NCI-H460 (cell line): ENCODE results near the gene FLRT1. TPM values are rescaled to one million over a fixed set of nuclear protein-coding genes. Genes with fewer than 3 reads are reported as not detected.

Experiments used
- DNase-seq: peaks from one replicate; pipeline ENCODE4 v3.0.0-alpha.2; 2016; ENCODE audit warnings: low read depth; ENCODE audit errors: extremely low read depth
- total RNA-seq: library from RNA; depleted of rRNA; stranded (reverse); fragments of >200 nt; shearing (Covaris generic); gene quantifications from 2 replicates; pipeline ENCODE4 v1.2.3, GENCODE V29; 2014

The FLRT1 gene
- total RNA-seq, 1 experiment from 2014 or later = 3.0 TPM

DNA sequence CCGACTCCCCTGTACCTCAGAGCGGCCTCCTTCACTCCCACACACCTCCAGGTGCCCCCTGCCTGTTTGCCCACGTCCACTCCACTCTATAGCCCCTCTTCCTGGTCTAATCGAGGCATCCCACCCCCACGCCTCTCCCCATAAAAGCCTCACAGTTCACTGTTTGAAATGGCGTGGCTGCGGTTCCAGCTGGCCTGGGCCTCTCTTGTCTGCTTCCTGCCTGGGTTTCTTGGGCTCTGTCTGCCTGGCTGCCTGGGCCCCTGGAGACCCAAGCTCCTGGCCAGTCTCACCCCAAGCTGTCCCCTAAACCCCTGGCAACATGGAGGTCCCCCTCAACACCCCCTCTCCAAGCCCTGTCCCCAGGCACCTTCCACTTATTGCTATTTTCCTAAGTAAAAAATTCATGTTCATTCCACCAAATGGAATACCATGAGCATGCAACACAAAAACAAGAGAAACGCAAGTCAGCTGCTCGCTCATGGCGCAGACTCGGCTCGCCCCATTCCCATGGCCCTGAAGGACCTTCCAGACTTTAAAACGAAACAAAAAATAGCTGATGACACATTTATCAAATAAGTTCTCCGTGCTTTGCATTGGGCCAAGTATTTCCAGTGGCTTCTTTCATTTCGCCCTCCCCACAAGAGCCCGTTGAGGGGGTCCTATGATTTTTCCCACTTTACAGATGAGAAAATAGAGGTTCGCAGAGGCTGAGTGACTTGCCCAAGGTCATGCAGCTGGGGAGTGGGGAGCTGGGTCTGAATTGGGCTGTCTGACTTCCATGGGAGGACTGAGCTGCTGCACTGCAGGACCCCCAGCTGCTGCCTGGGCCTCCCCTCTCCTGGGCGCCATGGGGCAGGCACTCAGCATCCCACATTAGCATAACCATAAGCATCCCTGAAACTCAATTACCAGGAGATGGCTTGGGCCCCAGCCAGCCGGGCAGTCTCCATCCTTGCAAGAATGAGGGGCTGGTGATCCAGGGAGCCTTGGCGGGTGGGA, 11.7 kb upstream of the FLRT1 start:
- DNase-seq = no peak

DNA sequence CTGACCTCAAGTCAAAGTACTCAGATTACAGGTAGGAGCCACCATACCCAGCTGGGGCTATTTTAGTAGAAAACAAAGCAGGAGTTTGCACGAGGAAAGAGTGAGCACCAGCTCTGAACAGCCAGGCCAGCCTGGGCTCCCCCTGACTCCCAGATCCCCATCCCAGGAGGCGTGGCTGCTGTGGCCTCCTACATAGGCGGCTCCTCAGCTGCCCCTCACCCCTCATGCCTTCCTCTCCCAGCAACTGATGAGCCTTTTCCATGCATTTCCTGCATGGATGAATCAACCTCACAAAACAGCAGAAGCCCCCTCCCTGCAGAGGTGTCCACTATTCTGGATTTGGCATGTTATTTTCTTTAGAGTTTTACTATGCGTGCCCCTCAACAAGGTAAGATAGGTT, 10.5 kb upstream of the FLRT1 start:
- DNase-seq = no peak

DNA sequence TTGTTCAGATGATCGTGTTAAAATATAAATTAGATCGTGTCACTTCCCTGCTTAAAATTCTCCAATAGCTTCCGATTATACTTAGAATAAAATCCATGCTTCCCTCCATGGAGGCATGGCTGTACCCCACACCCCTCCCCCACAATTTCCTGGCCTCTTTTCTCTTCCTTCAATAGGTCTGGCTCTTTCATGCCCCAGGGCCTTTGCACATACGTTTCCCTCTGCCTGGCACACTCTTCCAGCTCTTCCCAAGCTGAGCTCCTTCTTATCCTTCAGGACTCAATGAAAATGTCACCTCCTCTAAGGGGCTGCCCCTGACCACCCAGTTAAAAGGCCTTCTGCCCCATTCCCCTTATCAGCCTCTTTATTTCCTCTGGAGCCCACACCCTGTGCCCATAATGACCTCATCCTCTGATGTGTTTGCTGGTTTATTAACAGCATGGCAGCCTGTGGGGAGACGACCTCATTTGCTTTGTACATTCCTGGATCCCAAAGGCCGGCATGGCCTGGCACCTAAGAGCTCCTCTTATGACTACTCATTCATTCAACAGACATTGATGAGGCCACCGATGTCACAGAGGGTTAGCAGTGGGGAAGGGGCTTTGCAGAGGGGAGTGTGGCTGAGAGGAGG, 9.0 kb upstream of the FLRT1 start:
- DNase-seq = no peak

DNA sequence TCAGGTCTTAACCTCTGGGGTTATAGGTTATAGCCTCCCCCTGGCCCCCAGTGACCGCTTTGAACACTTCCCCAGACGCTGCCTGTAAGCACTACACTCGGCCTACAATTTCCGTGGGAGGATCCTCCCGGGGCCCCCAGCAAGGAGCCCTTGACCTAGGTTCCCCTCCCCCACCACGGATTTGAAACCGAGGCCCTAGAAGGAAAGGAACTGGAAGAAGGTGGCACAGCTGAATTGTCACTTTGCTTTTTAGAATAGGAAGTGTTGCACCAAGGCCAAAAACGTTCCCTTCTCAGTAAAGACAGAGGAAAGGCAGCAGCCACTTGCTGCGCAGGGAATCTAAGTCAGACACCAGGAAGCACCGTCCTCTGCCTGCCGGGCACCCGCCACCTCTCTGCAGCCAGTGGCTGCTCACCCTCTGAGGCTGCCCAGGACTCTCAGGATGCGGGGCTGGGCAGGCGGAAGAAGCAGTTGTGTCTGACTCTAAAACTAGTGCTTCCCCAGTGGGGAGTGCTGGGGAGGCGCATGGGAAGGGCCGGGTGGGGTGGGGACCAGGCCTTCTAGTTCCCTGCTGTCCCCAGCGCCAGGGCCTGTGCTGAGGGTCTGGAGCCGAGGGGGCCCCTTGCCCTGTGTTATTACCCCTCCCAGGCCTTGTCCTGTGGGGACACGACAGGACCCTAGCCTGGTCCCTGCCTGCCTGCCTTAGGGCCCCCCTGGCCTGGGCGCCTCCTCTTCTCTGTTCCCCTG, 7.9 kb upstream of the FLRT1 start:
- no peak for DNase-seq

DNA sequence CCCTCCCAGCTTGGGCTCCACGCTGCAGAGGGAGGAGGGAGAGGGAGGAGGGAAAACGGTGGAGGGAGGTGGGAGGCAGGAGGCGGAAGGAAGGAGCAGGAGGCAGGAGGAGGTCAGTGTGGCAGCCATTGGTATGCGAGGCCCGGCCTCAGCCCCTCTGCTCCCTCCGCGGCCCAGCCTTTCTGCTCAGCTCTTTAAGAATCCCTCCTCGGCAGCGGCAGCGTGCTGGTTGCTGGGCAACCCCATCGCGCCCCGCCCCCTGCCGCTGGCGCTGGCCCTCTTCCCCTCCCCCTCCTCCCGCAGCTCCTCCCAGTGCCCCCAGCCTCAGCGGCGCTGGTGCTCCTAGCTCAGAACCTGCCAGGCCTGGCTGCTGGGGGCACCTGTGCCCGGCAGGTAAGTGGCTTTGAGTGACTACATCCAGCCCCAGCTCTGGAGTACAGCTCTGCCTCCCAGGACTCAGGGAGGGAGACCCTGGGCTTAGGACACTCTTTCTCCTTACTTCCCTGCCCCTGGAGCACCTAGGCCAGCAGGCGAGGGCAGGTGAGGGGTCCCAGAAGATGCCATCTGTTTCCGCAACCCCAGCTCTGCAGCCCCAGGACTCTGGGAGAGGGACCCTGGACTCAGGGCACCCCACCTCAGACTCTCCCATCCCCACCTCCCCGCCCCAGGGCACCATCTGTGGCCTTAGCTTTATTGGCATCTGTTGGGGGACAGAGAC, 7.2 kb upstream of the FLRT1 start:
- DNase-seq = no peak

DNA sequence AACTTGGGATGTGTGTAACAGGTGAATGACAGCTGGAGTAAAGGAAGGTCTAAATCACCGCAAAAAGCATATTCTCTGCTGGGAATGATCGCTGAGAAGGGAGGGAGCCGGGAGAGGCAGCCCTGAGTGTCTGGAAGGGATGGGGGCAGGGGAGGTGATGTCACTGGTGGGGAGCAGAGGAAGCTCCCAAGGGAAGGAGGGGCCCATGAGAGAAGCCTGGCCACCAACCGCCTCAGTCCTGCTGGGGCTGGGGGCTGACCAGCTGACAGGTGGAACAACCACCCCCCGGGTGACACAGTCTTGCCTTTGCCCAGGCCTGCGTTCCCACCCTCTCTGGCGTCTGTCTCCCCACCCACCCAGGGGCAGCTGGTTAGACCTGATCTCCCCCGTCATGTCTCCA, 6.0 kb upstream of the FLRT1 start:
- no peak for DNase-seq

DNA sequence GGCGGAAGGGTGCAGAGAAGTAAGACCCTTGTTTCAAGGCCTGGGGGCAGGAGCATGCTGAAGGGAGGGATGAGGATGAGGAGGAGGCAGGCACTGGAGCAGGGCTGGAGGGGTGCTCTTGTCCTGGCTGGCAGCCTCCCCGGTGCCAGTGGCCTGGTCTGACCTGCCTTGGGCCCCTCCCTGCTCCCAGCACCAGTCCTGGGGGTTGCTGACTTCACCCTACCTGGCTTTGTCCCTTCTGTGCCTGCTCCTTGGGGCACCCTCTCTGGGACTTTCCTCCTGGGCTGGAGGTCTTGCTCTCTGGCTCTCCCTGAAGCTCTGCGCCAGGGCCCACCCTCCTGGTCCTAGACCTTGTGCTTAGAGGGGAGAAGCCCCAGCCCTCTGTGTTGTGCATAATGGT, 4.7 kb upstream of the FLRT1 start:
- DNase-seq = no peak

DNA sequence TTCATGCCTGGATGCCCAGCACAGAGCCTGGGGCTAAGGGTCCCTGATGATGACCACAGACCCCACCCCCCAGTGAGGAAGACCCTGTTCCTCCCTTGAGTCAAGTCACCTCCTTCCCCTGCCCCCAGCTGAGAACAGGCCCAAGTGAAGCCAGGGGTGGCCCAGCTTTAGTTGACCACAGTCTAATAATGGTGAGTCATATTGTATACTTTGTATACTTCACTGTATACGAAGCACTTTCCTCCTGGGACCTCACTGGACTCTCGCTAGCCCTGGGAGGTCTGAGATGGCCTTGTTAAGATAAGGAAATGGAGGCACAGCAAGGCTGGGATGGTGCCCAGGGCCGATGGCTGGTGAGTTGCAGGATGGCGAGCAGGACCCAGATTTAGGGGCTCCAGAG, 3.7 kb upstream of the FLRT1 start:
- no peak for DNase-seq

DNA sequence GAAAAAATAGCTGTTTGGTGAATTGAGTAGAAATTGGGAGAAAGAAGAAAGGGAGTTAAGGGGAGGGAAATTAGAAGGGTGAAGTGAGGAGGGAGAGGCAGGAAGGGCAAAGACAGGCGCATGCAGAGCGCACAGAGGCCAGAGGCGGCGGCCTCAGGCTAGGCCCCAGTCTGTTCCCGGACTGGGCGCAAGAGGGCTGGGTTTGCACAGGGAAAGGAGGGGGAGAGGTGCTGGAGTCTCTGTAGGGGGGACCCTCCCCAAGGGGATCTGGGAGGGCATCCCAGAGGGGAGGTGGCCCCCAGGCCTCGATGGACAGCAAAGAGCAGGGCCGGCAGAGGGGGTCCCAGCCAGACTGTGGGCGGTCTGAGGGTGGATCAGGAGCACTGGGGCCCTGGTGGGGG, 1.3 kb upstream of the FLRT1 start:
- no peak for DNase-seq

DNA sequence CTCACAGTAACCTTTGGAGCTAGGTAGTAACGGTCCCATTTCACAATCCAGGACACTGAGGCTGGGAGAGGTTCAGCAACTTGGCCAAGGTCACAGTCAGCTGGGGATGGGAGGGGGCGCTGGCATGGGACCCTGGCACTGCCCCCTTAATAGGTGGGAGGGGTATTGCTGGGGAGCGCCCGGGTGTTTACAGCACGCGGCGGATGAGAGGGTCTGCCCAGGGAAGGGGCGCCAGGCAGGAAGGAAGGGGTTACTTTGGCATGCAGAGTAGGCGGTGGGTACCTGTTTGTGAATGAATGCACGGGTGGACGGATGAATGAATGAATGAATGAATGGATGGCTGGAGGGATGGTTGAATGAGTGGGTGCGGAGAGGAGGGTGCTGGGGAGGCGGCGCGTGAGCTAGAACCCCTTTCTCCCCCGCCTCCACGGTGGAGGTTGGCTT, 628 bp upstream of the FLRT1 start:
- no peak for DNase-seq

DNA sequence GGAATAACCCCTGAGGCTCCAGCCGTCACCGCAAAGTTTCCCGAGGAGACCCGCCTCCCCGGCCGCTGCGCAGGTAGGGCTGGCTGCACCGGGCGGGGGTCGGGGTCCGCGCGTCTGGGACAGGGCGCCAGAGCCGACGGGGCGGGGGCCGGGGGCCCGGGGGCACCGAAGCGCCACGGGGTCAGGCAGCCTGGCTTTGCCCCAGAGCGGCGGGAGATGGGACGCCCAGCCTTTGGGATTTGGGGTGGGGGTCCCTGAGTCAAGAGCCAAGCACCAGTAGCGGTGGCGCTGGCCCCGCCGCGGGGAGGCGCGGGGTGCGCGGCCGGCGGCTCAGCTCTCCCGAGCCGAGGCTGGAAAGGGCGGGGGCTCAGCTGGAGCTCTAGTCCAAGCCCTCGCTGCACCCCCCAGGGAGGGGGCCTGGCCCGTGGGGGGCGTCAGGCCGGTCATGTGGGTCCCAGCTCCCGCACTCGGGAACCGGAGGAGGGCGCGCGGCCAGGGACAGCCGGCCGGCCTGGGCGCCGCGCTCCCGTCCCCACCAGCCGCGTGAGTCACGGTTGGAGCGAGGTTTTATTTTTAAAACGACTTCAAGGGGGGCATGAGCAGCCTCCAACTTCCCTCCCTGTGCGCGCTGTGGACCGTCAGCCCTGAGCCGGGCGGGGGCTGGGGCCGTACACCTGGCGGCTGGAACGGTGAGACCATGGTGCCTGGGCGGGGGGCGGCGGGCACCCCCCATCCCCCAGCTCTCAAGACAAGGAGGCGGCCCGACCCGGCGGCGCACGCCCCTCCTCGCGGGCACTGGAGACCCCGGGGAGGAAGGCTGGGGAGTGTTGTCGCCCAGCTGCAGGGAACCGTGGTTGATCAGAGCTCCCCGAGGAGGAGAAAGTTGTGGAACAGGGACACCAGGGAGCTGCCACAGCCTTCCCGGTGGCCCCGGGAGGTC, 626 bp downstream of the FLRT1 start:
- DNase-seq = no peak

DNA sequence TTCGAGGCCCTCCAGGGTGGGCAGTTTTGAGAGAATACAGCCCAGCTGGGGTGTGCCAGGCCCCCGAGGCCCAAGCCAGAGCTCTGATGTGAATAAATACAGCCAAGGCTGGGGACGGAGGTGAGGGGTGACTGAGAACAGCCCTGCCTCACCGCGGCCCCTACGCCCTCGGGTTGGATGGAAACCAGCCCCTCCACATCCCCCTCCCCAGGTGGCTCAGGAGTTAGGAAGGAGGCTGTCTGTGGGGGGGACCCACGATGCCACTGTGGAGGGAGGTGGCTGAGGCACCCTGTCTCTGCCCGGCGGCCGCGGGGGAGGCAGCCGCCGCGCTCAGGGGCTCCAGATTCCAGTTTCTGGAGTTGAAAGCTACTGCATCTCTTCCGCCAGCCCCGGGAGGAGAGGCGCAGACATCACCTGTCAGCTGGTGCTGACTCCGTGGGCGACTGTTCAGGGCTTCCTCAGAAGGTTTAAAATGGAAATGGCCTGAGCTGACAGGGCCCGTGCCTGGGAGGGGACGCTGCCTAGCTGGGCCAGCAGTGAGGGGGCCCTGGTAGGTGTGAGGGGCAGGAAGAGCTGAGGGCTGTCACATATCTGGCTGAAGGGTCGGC, 1.4 kb downstream of the FLRT1 start:
- no peak for DNase-seq

DNA sequence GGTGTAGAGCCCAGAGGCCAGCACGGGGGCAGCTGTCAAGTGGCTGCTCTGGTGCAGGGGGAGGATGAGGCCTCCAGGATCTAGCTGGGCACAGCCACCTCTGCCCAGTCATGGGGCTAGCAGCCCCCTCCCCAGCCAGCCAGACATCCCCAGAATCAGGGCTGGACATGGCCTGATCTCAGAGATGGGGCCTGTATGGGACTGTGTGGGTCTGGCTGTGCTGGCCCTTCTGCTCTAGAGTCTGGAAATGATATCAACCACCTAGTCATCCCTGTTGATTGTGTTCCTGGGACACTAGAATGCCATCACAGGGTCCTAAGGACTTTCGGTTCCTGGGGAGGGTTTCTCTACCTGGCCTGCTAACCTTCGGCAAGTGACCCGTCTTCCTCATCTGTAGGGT, 2.8 kb downstream of the FLRT1 start:
- no peak for DNase-seq

DNA sequence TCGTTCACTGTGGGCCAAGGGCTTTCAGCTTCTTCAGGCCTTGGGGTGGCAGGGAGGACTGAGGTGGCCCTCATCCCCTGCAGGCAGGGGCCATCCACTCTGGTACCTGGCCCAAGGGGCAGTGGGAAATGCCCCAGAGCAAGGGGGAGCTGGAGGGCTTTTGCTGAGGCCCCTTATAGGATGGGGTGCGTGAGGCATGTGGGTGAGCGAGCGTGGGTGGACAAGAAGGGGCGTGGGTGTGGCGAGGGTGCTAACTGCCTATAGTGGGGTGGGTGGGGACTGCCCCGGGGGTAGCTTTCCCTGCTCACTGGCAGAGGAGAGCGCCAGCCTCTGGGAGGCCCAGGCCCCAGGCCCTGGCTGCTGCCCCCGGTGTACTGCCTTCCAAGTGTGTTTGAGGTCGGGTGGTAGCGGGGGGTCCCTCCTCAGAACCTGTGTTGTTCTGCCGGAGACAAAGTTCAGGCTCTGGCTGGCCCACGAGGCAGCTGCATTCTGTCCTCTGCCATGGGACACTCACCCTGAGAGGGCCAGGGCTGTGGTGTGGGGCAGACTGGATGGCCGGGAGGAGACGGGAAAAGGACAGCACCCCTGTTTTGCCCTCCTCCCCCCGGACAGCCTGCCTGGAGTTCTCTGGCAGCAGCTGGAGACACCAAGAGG, 3.4 kb downstream of the FLRT1 start:
- no peak for DNase-seq

DNA sequence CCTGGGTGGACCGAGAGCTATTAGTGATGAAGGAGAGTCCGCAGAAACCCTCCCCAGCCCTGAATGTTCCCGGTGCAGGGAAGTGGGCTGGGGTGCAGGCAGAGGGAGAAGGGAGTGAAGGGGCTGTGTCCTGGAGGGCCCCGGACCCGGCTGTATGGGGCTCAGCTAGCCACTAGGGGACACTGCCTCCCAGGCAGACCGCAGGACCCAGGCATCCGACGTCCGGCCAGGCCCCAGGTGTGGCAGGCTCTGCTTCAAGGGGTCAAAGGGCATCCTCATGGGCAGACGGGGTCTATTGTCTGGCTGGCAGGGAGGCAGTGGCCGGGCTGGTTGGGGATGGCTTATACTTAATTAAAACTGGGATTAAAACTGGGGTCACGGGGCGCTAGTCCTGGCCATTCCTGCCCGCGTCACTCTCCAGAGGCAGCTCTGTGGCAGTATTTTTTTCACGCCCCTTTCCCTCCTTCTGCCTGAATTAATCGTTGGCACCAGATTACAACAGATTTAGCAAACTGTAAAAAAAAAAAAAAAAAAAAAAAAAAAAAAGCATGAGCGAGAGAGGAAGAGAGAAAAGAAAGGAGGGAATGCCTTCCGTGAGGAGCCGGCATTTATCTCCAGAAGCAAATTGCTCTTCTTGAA, 5.1 kb downstream of the FLRT1 start:
- DNase-seq = peak; percentile 3

DNA sequence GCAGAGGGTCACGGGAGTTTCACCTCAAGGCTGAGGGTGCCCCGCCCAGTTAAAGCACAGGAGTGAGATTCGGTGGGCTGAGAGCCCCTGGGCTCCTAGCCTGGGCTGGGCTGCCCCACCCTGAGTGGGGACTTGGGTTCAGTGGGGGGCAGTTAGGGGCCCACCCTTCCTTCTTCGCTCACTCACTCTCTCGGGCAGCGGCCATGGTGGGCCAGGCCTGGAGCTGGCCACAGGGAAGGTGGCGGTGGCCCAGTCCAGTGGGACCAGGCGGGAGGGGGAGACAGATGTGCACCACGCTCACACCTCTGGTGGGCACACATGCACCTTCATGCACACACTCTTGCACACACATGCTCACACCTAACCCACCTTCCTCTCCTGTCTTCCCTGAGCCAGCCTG, 6.1 kb downstream of the FLRT1 start:
- DNase-seq = no peak

DNA sequence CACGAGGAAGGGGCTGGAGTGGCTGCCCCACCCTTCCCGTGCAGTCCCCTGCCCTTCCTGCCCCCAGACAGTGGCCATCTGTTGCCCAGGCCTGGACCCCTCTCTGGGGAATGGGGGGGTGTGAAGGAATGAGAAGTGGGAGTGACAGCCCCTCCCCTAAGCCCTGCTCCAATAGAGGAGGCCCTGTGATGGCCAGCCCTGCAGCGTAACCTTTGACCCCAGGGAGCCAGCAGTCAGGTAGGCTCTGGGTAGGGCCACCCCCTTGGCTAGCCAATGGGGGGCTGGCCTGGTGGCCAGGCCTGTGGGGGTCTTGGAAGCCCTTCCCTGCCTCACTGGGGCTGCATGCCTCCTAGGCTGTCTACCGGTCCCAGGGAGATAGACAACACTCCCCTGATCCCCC, 6.6 kb downstream of the FLRT1 start:
- DNase-seq = no peak

DNA sequence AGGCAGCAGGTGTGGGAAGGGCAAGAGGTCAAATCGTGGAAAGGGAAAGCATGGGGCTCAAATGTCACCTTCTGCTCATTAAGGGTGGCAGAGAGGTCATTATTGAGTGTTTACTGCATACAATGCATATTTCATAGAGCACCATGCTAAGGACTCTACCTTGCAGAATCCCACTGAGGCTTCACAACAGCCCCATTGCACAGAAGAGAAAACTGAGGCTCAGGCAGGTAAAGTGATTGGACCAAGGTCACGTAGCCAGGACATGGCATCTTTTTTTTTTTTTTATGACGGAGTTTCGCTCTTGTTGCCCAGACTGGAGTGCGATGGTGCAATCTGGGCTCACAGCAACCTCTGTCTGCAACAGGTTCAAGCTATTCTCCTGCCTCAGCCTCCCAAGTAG, 7.8 kb downstream of the FLRT1 start:
- DNase-seq = no peak
